ENCODE results near the gene ASPSCR1. TPM values are rescaled to one million over a fixed set of nuclear protein-coding genes. Genes with fewer than 3 reads are reported as not detected.
A peak's percentile ranks its signal among the peaks of the same experiment; 100 is the strongest.

The ASPSCR1 gene
- total and polyA plus RNA-seq, 2 of the 13 experiments (the other 11 are each of a cell fraction or from before 2014, with no cell fraction given), result 274 to 314 TPM

GRCh38 chr17:82016061-82016874, 38.8 kb downstream of the ASPSCR1 start (continued):
- TF ChIP-seq ZNF276 (CRISPR knock-in tag; IDR thresholded peaks at IDR 0.05; ENCODE audit: low read depth), result no peak
- peak; percentile 5; the same call in 1 of the 2 replicates for TF ChIP-seq ZNF280B (CRISPR knock-in tag; IDR thresholded peaks at IDR 0.05; ENCODE audit: borderline replicate concordance)
- TF ChIP-seq REST (IDR thresholded peaks at IDR 0.05; ENCODE audit: borderline replicate concordance in 1 of 2, low read depth in 1 of 2, low read length in 2 of 2), result no peak
- TF ChIP-seq SP140L (CRISPR knock-in tag; IDR thresholded peaks at IDR 0.05; ENCODE audit: borderline replicate concordance), result no peak
- no peak for TF ChIP-seq ZNF431 (CRISPR knock-in tag; IDR thresholded peaks at IDR 0.05; ENCODE audit: borderline replicate concordance, low read depth)
- TF ChIP-seq ZKSCAN8 (CRISPR knock-in tag; IDR thresholded peaks at IDR 0.05; ENCODE audit: borderline replicate concordance), result 0 out of 2 replicates have a peak, but pooled peaks have one; percentile 11
- no peak for TF ChIP-seq JUN (CRISPR knock-in tag; IDR thresholded peaks at IDR 0.05)
- TF ChIP-seq SP2 (CRISPR knock-in tag; IDR thresholded peaks at IDR 0.05), result no peak
- no peak for TF ChIP-seq RELA (CRISPR knock-in tag; IDR thresholded peaks at IDR 0.05)
- TF ChIP-seq, protein P1, sequence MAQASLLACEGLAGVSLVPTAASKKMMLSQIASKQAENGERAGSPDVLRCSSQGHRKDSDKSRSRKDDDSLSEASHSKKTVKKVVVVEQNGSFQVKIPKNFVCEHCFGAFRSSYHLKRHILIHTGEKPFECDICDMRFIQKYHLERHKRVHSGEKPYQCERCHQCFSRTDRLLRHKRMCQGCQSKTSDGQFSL (CRISPR knock-in tag; IDR thresholded peaks at IDR 0.05), result no peak
- peak; percentile 86 for TF ChIP-seq PAF1 (CRISPR knock-in tag; IDR thresholded peaks at IDR 0.05)
- no peak for TF ChIP-seq HOXA9 (CRISPR knock-in tag; IDR thresholded peaks at IDR 0.05; ENCODE audit: borderline replicate concordance)
- TF ChIP-seq ZNF251 (CRISPR knock-in tag; IDR thresholded peaks at IDR 0.05), result no peak
- no peak for TF ChIP-seq ZNF629 (CRISPR knock-in tag; conservative IDR thresholded peaks at IDR 0.05)
- no peak for TF ChIP-seq ZNF558 (CRISPR knock-in tag; IDR thresholded peaks at IDR 0.05; ENCODE audit: borderline replicate concordance)
- TF ChIP-seq ZBTB7A (CRISPR knock-in tag; IDR thresholded peaks at IDR 0.05), result peak; percentile 63
- TF ChIP-seq ZNF274 (CRISPR knock-in tag; IDR thresholded peaks at IDR 0.05), result 0 out of 2 replicates have a peak, but pooled peaks have one; percentile 40
- TF ChIP-seq ZC3H4 (CRISPR knock-in tag; IDR thresholded peaks at IDR 0.05; ENCODE audit: borderline replicate concordance), result peak; percentile 26; the same call in 1 of the 2 replicates
- TF ChIP-seq EEA1 (CRISPR knock-in tag; IDR thresholded peaks at IDR 0.05; ENCODE audit: borderline replicate concordance), result no peak
- TF ChIP-seq ARID2 (CRISPR knock-in tag; IDR thresholded peaks at IDR 0.05; ENCODE audit: borderline replicate concordance), result peak; percentile 70; the same call in 1 of the 2 replicates
- TF ChIP-seq EHMT2 (IDR thresholded peaks at IDR 0.05; ENCODE audit: borderline replicate concordance, low read depth, low read length), result no peak
- no peak for TF ChIP-seq ZNF44 (CRISPR knock-in tag; IDR thresholded peaks at IDR 0.05)
